Endothelial cell of umbilical vein (primary cell): Measurements from ENCODE around the gene MAPK9. TPM values are rescaled to one million over a fixed set of nuclear protein-coding genes. Genes with fewer than 3 reads are reported as not detected.

ENCODE experiments used
- BruUV-seq: library from RNA; stranded (reverse); fragments of 400-500 nt; replicated peaks from 2 replicates; lab custom pipeline; 2021; lab: Mats Ljungman, UMichigan
- CTCF ChIA-PET: fragments of 300-600, 350-600 bp; sonication (Branson Sonifier 250); formaldehyde crosslinking; loops from one replicate; lab custom pipeline; 2021; ENCODE audit warnings: antibody characterized with exemption, inconsistent platforms; lab: Charles Lee
- POLR2A ChIA-PET: fragments of 300-600, 350-600 bp; sonication (Branson Sonifier 250); formaldehyde crosslinking; loops from one replicate; lab custom pipeline; 2021; ENCODE audit warnings: antibody characterized with exemption, inconsistent platforms; lab: Charles Lee
- DNase-seq: peaks from one replicate; pipeline ENCODE4 v3.0.0-alpha.2; 2011; ENCODE audit warnings: low read depth, low spot score
- FAIRE-seq: peaks from 2 replicates; lab custom pipeline; 2011; peaks lifted over from hg19 to GRCh38; lab: Jason Lieb, UNC
- H2AFZ ChIP-seq: 2 replicates; pipeline ENCODE4 v1.6.0; 2012; ENCODE audit warnings: low read depth, low read length, control low read depth, inconsistent platforms
- H3K27ac ChIP-seq: 2 replicates; pipeline ENCODE4 v1.5.1; 2011; ENCODE audit warnings: low read depth, mild to moderate bottlenecking, control low read depth, low read length, moderate library complexity; ENCODE audit not compliant: insufficient read depth
- H3K27me3 ChIP-seq, 2 experiments: 2 replicates each; pipeline versions ENCODE4 v1.6.0 to v1.6.1; 2011; ENCODE audit warnings: low read length in 2 of 2, mixed read lengths in 1 of 2; ENCODE audit not compliant: control insufficient read depth in 2 of 2, insufficient read depth in 2 of 2
- H3K36me3 ChIP-seq, 2 experiments: 2 replicates in 1 of 2; 3 replicates in 1 of 2; pipeline ENCODE4 v1.5.1; 2011; ENCODE audit warnings: low read length in 2 of 2, mild to moderate bottlenecking in 1 of 2, moderate library complexity in 1 of 2; ENCODE audit not compliant: control insufficient read depth in 2 of 2, insufficient read depth in 2 of 2; ENCODE audit errors: extremely low read depth in 1 of 2
- H3K4me1 ChIP-seq: 3 replicates; pipeline ENCODE4 v1.5.1; 2011; ENCODE audit warnings: mild to moderate bottlenecking, low read length; ENCODE audit not compliant: control insufficient read depth, insufficient read depth; ENCODE audit errors: extremely low read depth
- H3K4me2 ChIP-seq: 2 replicates; pipeline ENCODE4 v1.6.1; 2011; ENCODE audit warnings: low read length, control low read depth, mixed read lengths; ENCODE audit not compliant: insufficient read depth
- H3K4me3 ChIP-seq, 3 experiments: fragments of 200-600 bp in 1 of 3; sonication (generic), shearing (Covaris generic) in 1 of 3; replicated peaks in 1 of 3; 2 replicates each; pipeline ENCODE4 v1.5.1; 2011 to 2016; ENCODE audit warnings: control low read depth in 3 of 3, low read length in 3 of 3, mild to moderate bottlenecking in 2 of 3, inconsistent platforms in 1 of 3, low read depth in 1 of 3, moderate library complexity in 1 of 3; ENCODE audit not compliant: insufficient read depth in 1 of 3
- H3K79me2 ChIP-seq: 2 replicates; pipeline ENCODE4 v1.6.0; 2012; ENCODE audit warnings: low read length, inconsistent platforms; ENCODE audit not compliant: control insufficient read depth, insufficient read depth
- H3K9ac ChIP-seq: replicated peaks from 2 replicates; pipeline ENCODE3; 2011; ENCODE audit warnings: low read length, control low read depth; ENCODE audit not compliant: insufficient read depth; ENCODE audit errors: extremely low read depth
- H3K9me1 ChIP-seq: replicated peaks from 3 replicates; pipeline ENCODE4 v1.6.0; 2011; ENCODE audit warnings: mild to moderate bottlenecking, low read length; ENCODE audit not compliant: control insufficient read depth, insufficient read depth; ENCODE audit errors: extremely low read depth
- H3K9me3 ChIP-seq: replicated peaks from 2 replicates; pipeline ENCODE4 v1.5.1; 2012; ENCODE audit warnings: low read length, inconsistent platforms; ENCODE audit not compliant: control insufficient read depth, insufficient read depth
- H4K20me1 ChIP-seq: replicated peaks from 2 replicates; pipeline ENCODE3; 2011; ENCODE audit warnings: mild to moderate bottlenecking, low read length; ENCODE audit not compliant: control insufficient read depth, insufficient read depth; ENCODE audit errors: extremely low read depth
- EZH2 ChIP-seq: IDR thresholded peaks from 2 replicates; pipeline ENCODE4 v1.6.1; 2012; ENCODE audit warnings: borderline replicate concordance, low read depth, mild to moderate bottlenecking, moderate library complexity, low read length, inconsistent platforms; ENCODE audit not compliant: severe bottlenecking
- FOS ChIP-seq: IDR thresholded peaks from 2 replicates; pipeline ENCODE4 v1.6.1; 2011; ENCODE audit warnings: mild to moderate bottlenecking, low read length, moderate library complexity, borderline replicate concordance; ENCODE audit not compliant: insufficient read depth
- GATA2 ChIP-seq: IDR thresholded peaks from 2 replicates; pipeline ENCODE4 v1.7.0; 2011; ENCODE audit warnings: low read depth, mild to moderate bottlenecking, moderate library complexity, mixed read lengths, low read length; ENCODE audit not compliant: insufficient read length, insufficient read depth
- JUN ChIP-seq: IDR thresholded peaks from 2 replicates; pipeline ENCODE4 v1.6.1; 2011; ENCODE audit warnings: borderline replicate concordance, low read depth; ENCODE audit not compliant: insufficient read length, insufficient read depth
- MYC ChIP-seq: IDR thresholded peaks from one replicate; pipeline ENCODE4 v1.6.1; 2011; ENCODE audit warnings: mild to moderate bottlenecking, low read depth, low read length
- POLR2A ChIP-seq: IDR thresholded peaks from 2 replicates; pipeline ENCODE4 v1.6.1; 2012; ENCODE audit warnings: low read depth, mild to moderate bottlenecking, control low read depth, low read length
- POLR2AphosphoS5 ChIP-seq: IDR thresholded peaks from 2 replicates; pipeline ENCODE4 v1.6.1; 2012; ENCODE audit warnings: low read depth, mild to moderate bottlenecking, control low read depth, low read length, moderate library complexity; ENCODE audit not compliant: insufficient read depth
- dilution Hi-C: fragments of 300-500 bp; cut with MboI; formaldehyde crosslinking; loops from one replicate; pipeline ENCODE4 v1.15.0; 2019; ENCODE audit warnings: low sequenced_read_pairs; ENCODE audit not compliant: extremely low pct_ligation_motif_present
- intact Hi-C: fragments of 100-400 bp; cut with micrococcal nuclease; formaldehyde crosslinking; loops from one replicate; pipeline ENCODE4 v1.10.0; 2022
- polyA plus RNA-seq, 4 experiments: library from polyadenylated mRNA; depleted of rRNA in 3 of 4; stranded (reverse) in 3 of 4; unstranded in 1 of 4; fragments of >200 nt; gene quantifications; 2 replicates each; pipeline versions ENCODE4 v1.2.1 to v1.2.3, GENCODE V29; 2011 to 2012; ENCODE audit warnings: missing spikeins in 1 of 4
- total RNA-seq: library from RNA; stranded (reverse); gene quantifications from 2 replicates; pipeline ENCODE4 v1.2.3, GENCODE V29; 2021
- TF ChIP-seq, protein P1 (sequence below): IDR thresholded peaks from 2 replicates; pipeline ENCODE4 v1.6.1; 2011; ENCODE audit not compliant: insufficient read depth, insufficient read length
- TF ChIP-seq, protein P2 (sequence below), 2 donors: IDR thresholded peaks; 1 replicate in 1 of 2; 2 replicates in 1 of 2; pipeline ENCODE4 v1.5.1; 2011; ENCODE audit warnings: low read length in 2 of 2, mild to moderate bottlenecking in 2 of 2, moderate library complexity in 2 of 2, control low read depth in 1 of 2, inconsistent platforms in 1 of 2, low read depth in 1 of 2; ENCODE audit not compliant: insufficient read depth in 1 of 2; ENCODE audit errors: extremely low read depth in 1 of 2

Gene MAPK9
- total and polyA plus RNA-seq, 2 donors (not counting 3 experiments of a cell fraction or from before 2014, with no cell fraction given): 24.6 to 34.8 TPM

DNA sequence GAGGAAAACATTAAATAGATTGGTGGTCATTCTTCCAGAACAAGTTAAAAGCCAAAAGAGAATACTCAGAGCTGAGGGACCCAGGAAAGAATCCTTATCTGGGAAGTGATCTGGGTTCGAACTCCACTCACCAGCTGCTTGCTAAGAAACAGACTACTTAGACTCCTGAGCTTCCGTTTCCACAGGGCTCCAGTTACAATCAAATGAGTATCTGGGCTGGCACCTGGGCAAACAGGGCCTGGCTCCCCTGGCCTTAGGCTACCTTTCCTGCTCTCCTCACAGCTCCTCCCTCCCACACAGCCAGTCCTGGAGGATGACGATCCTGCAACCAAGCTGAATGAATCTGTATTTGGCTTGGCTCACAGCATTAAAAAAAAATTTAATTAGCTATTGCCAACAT lies 2.5 kb downstream of the MAPK9 start:
- BruUV-seq: no TSS peak
- no peak overlapping the region for H3K9ac ChIP-seq
- H3K4me3 ChIP-seq: no peak overlapping the region
- ChIA-PET POLR2A (no interaction called here), CTCF (interaction anchor here (1.1 to 2.7 kb wide), 4 partner anchors 25 to 317 kb away, joined by 3 to 13 read pairs (median 6); no protein-coding TSS in a partner anchor)
- peaks cover 33% of the 10 kb centered on the region for H3K79me2 ChIP-seq
- peaks cover 2% of the 10 kb centered on the region for H4K20me1 ChIP-seq
- H3K4me1 ChIP-seq: peaks cover 6% of the 10 kb centered on the region
- intact Hi-C loops (no loop called here), dilution Hi-C loops (no loop called here)
- TF ChIP-seq MYC (no peak), JUN (no peak), EZH2 (no peak), POLR2A (no peak), GATA2 (no peak), FOS (no peak), POLR2AphosphoS5 (no peak)
- TF ChIP-seq, protein P1, sequence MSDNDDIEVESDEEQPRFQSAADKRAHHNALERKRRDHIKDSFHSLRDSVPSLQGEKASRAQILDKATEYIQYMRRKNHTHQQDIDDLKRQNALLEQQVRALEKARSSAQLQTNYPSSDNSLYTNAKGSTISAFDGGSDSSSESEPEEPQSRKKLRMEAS: no peak
- TF ChIP-seq, protein P2, sequence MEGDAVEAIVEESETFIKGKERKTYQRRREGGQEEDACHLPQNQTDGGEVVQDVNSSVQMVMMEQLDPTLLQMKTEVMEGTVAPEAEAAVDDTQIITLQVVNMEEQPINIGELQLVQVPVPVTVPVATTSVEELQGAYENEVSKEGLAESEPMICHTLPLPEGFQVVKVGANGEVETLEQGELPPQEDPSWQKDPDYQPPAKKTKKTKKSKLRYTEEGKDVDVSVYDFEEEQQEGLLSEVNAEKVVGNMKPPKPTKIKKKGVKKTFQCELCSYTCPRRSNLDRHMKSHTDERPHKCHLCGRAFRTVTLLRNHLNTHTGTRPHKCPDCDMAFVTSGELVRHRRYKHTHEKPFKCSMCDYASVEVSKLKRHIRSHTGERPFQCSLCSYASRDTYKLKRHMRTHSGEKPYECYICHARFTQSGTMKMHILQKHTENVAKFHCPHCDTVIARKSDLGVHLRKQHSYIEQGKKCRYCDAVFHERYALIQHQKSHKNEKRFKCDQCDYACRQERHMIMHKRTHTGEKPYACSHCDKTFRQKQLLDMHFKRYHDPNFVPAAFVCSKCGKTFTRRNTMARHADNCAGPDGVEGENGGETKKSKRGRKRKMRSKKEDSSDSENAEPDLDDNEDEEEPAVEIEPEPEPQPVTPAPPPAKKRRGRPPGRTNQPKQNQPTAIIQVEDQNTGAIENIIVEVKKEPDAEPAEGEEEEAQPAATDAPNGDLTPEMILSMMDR (IDR thresholded peaks at IDR 0.05; ENCODE audit: extremely low read depth in 1 of 2, insufficient read depth in 1 of 2, low read depth in 1 of 2, low read length in 2 of 2): no peak
- H3K9me1 ChIP-seq: no peaks in the 10 kb centered on the region
- no peak overlapping the region for H3K27ac ChIP-seq
- FAIRE-seq (no peak), DNase-seq (no peak)
- no peaks in the 10 kb centered on the region for H3K36me3 ChIP-seq
- H2AFZ ChIP-seq: no peak overlapping the region
- H3K27me3 ChIP-seq: no peaks in the 10 kb centered on the region
- no peak overlapping the region for H3K4me2 ChIP-seq
- H3K9me3 ChIP-seq: no peaks in the 10 kb centered on the region
